RCC 7860 (cell line): ENCODE data around the gene ZNF23.

ENCODE experiments used
- DNase-seq: peaks from one replicate; pipeline ENCODE4 v3.0.0-alpha.2; 2015; ENCODE audit warnings: low spot score
- FAIRE-seq: peaks from 2 replicates; lab custom pipeline; 2012; peaks lifted over from hg19 to GRCh38; lab: Jason Lieb, UNC

ZNF23 gene

DNA sequence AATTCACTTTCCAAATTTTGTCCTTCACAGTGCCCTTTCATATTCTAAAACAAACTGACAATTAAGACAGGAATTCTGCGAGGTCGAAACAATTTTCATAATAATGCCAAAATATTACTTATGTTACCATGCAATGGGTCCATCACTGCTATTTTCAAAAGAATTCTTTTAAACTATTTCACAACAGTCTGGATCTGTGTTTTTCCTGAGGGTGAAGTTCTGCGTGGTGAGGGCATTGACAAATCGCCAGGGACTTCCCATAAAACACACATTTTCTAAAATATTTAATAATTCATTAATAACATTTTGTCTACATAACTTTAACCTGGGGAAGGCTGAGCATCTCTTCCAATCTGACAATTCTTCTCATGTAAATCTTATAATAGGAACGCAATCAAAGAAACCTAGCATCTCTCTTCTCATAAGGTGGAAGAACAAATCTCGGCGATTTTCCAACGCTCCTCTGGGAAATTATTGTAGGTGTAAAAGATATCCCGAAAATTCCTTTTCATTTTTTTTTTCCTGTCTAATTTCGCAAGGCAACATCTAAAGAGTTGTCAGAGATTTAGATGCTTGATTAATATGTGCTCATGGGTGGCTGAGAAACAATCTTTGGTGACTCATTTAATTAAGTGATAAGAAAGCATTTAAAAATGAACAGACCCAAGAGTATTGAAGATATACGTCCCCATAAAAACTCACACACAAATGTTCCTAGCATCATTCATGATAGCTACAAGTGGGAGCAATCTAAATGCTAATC is 62.1 kb downstream of the ZNF23 start:
- FAIRE-seq (no peak), DNase-seq (no peak)
